Activated CD8-positive, alpha-beta memory T cell treated with anti-CD3 and anti-CD28 coated beads for 48 hours (primary cell): ENCODE results near the gene HES4.
A peak's percentile ranks its signal among the peaks of the same experiment; 100 is the strongest.
"Not testable (repeated sequence)": the region's sequence is repeated elsewhere in the genome, so short reads cannot be mapped to it uniquely, and the experiment has no call there.

Source experiments
- DNase-seq, 3 experiments: peaks; one replicate each; pipeline ENCODE4 v3.0.0-alpha.2; 2020; ENCODE audit warnings: low read depth in 2 of 3, low spot score in 2 of 3

HES4 gene

DNA sequence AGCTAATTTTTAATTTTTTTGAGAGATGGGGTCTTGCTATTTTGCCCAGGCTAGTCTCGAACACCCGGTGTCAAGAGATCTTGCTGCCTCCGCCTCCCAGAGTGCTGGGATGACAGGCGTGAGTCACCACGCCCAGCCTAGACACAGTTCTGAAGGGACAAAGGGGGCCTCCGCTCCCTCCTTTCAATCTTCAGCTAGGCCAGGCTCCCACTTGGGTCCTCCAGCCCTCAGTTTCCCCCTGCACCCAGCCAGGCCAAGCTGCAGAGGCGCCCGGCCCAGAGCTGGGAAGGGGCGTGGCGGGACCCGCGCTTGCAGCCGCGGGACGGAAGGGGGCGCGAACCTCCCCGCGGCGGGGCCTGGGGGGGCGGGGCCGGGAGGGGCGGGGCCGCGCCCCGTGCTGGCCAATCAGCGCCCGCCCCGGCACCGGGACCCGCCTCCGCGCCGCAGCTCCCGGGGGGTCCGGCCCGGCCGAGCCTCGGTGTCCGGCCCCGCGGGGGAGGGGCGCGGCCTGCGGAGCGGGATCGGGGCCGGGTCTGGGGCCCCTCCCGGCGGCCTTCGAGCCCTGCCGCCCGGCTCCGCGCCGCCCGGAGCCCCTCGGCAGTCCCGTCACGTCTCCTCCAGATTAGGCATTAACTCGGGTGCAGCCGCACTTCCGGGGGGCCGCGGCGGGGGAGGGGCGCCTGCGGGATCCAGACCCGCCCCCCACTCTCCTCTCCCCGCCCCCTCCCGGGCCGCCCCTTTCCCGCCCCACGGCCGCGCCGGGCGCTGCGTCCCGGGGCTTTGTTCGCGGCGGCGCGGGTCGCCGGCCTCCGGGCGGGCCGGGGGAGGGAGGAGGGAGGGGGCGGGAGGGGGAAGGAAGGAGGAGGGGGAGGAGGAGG is 19.5 kb upstream of the HES4 start:
- DNase-seq = peak; percentile 58 to 68 (median 64)

DNA sequence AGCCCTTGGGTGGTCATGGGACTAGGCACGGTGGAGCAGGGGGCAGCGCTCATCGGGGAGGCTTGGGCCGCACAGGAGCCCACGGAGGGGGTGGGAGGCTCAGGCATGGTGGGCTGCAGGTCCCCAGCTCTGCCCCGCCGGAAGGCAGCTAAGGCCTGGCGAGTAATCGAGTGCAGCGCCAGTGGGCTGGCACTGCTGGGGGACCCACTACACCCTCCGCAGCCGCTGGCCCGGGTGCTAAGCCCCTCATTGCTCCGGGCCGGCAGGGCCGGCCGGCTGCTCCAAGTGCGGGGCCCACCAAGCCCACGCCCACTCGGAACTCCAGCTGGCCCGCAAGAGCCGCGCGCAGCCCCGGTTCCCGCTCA is 18.4 kb upstream of the HES4 start:
- not testable (repeated sequence) for DNase-seq

DNA sequence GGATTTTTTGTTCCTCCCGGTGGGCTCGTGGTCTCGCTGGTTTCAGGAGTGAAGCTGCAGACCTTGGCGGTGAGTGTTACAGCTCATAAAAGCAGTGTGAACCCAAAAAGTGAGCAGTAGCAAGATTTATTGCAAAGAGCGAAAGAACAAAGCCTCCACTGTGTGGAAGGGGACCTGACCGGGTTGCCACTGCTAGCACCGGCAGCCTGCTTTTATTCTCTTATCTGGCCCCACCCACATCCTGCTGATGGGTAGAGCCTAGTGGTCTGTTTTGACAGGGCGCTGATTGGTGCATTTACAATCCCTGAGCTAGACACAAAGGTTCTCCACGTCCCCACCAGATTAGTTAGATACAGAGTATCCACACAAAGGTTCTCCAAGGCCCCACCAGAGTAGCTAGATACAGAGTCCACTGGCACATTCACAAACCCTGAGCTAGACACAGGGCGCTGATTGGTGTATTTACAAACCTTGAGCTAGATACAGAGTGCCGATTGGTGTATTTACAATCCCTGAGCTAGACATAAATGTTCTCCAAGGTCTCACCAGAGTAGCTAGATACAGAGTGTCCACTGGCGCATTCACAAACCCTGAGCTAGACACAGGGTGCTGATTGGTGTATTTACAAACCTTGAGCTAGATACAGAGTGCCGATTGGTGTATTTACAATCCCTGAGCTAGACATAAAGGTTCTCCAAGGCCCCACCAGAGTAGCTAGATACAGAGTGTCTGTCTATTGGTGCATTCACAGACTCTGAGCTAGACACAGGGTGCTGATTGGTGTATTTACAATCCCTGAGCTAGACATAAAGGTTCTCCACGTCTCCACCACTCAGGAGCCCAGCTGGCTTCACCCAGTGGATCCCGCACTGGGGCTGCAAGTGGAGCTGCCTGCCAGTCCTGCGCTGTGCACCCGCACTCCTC is 17.8 kb upstream of the HES4 start:
- DNase-seq = not testable (repeated sequence)

DNA sequence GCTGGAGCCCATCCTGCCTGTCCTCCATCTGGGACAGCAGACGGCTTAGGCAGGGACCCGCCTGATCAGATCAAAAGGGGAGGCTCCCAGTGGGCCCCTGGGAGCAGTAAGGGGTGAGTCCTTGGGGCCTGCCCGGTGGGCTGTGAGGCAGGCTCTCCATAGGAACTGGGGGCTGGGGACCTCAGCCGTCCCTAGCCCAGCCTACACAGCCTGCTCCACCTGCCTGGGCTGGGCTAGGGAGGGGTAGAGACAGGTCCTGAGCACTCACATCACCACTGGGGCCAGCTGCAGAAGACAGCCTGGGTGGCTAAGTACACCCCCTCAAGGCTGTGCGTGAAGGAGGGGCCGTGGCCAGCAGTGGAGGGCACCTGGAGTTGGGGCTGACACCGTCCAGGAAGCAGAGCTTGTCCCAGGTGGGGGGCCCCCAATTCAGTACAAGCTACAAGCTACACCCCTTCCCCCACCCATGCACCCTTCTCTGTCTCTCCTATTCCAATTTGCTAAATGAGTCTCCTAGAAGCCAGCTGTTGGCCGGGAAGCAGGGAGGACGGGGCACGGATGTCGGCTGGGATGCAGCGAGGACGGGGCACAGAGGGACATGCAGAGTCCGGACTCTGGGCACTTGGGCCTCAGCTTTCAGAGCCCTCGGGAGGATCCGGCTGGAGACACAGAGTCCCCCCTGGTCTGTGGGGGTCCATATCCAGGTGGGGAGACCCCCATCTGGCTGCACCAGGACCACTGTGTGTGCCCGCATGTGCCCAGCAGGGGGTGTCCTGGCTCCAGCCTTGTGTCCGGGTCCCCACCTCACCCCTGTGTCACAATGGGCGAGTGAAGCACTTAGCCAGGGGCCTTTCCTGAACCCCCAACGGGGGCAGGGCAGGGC is 15.1 kb upstream of the HES4 start:
- no peak for DNase-seq

DNA sequence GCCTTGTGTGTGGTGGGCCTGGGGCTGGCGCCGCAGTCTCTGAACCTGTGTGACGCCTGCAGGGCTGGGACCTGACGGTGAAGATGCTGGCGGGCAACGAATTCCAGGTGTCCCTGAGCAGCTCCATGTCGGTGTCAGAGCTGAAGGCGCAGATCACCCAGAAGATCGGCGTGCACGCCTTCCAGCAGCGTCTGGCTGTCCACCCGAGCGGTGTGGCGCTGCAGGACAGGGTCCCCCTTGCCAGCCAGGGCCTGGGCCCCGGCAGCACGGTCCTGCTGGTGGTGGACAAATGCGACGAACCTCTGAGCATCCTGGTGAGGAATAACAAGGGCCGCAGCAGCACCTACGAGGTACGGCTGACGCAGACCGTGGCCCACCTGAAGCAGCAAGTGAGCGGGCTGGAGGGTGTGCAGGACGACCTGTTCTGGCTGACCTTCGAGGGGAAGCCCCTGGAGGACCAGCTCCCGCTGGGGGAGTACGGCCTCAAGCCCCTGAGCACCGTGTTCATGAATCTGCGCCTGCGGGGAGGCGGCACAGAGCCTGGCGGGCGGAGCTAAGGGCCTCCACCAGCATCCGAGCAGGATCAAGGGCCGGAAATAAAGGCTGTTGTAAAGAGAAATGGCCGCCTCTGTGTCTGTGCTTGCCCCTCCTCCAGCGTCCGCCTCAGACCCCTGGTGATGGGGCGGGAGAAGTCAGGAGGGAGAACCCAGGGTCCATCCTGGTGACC is 14.2 kb upstream of the HES4 start:
- no peak for DNase-seq

DNA sequence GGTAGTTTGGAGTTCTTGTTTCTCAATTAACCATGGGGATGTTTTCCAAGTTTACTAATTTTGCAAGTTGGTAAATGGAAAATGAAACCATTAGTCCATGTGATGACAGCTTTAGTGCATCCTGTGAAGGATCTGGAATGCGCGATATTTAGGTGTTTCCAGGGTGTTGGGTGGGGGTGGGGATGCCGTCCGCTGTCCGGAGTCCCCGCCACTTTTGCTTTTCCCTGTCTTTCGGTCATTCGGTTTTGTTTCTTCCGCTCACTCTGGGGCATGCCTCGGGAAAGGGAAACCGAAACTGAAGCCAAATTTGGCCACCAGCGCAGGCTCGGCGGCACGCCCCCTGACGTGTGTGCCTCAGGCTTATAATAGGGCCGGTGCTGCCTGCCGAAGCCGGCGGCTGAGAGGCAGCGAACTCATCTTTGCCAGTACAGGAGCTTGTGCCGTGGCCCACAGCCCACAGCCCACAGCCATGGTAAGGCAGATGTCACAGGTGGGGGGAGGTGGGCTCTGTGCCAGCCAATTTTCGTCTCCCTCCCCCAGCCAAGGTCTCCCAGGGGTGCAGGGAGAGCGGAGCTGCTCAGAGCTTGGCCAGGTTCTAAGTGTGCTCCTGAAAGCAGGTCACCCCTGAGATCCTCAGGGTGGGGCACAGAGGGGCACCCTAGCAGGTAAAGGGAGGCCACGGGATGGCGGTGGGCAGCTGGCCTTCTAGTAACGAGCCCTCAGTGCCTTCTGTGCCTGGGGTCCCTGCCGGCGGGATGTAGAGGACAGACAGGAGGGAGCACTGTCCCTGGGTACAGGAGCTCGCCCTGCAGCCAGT is 13.4 kb upstream of the HES4 start, which contains the start of gene ISG15:
Gene ISG15 (plus strand): TSS at position 393 of the 817 bp plus-strand sequence. CDS start 77 bp downstream, at position 470.
- DNase-seq = peak; percentile 63 to 72 (median 66)

DNA sequence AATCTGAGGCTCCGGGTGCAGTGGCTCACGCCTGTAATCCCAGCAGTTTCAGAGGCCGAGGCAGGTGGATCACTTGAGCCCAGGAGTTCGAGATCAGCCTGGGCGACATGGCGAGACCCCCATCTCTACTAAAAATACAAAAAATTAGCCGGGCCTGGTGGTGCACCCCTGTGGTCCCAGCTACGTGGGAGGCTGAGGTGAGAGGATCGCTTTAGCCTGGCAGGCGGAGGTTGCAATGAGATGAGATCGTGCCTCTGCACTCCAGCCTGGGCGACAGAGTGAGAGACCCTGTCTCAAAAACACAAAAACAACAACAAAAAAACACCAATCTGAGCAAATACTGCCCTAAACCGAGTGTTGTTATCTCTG is 12.8 kb upstream of the HES4 start:
- not testable (repeated sequence) for DNase-seq

DNA sequence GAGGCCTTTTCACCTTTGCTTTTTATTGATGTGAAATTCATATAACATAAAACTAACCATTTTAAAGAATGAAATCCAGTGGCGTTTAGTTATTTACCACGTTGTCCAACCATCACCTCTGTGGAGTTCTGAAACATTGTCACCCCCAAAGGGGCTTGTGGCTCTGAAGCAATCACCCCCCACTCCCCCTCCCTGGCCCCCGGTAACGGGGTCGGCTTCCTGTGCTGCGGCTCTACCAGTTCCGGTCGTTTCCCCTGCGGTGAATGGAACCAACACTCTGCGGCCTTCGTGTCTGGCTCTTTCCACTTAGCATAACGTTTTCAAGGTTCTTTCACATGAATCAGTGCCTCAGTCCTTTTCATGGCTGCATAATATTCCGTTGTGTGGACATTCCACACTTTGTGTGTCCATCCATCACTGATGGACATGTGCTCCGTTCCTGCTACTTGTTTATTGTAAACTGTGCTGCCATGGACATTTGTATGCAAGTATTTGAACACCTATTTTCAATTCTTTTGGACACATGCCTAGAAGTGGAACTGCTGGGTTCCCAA is 11.6 kb upstream of the HES4 start:
- no peak for DNase-seq

DNA sequence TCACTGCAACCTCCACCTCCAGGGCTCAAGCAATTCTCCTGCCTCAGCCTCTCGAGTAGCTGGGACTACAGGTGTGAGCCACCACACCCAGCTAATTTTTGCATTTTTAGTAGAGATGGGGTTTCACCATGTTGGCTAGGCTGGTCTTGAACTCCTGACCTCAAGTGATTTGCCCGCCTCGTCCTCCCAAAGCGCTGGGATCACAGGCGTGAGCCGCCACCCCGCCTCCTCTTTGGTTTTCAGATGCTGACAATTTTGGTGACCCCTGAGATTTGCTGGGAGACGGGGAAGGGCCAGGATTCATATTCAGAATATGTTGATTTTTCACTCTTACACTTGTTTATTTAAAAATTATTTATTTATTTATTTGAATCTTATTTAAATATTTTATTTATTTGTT is 10.2 kb upstream of the HES4 start:
- DNase-seq = not testable (repeated sequence)

DNA sequence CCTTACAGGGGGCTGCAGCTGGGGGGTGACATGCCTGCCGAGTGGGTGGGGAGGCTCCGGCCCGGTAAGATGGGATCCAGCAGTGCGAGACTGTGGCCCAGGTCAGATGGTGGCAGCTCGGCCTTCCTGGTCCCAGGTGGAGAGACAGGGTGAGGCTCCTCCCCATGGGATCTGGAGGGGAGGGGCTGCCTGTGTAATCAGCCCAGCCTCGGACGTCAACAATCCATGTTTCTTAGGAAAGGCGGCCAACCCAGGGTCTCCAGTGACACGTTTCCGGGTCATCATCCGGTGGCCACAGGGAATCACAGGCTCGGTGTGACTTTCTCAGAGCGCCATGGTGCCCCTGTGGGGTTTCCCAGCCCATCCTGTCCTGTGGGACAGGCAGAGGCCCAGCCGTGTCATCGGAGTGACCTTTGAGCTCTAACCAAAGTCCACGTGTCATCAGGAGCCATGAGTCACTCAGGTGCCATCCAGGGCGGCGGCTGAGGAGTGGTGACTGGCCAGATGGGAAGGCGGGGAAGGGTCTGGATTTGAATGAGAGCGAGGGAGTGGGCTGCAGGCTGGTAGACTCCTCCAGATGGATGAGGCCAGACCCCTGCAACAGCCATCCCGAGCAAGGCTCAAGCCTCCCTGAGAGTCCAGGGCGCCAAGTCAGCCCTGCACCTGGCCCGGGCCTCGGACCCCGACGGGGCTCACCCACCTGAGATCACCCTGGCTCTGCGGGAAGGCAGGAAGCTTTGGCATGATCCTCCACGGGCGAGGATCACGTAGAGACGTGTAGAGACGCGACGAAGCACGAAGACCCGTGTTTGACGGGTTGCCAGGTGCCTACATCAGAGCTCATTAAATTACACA is 6.6 kb upstream of the HES4 start:
- DNase-seq = no peak

DNA sequence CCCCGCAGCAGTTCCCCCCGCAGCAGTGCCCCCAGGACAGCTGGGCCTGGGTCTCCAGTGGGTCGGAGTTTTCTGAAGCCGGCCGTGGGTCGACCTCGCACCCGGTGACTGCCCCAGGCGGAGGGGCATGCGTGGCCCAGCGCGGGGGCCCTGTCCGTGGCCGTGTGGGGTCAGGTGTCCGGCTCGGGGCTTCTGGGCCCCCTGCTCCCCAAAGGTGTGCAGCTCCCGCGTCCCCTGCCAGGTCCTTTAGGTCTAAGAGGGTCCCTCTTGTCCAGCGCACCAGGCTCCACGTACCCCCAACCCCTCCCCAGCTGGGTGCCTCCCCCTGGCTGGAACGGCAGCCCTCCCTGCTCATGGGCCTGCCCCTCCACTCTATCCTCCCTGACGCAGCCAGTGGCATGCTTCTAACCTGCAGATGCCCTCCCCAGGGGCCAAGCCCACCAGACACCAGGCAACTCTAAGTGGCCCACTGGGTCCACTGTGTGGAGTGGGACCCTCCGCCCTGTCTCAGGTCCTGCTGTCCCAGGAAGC is 5.9 kb upstream of the HES4 start:
- DNase-seq = no peak

DNA sequence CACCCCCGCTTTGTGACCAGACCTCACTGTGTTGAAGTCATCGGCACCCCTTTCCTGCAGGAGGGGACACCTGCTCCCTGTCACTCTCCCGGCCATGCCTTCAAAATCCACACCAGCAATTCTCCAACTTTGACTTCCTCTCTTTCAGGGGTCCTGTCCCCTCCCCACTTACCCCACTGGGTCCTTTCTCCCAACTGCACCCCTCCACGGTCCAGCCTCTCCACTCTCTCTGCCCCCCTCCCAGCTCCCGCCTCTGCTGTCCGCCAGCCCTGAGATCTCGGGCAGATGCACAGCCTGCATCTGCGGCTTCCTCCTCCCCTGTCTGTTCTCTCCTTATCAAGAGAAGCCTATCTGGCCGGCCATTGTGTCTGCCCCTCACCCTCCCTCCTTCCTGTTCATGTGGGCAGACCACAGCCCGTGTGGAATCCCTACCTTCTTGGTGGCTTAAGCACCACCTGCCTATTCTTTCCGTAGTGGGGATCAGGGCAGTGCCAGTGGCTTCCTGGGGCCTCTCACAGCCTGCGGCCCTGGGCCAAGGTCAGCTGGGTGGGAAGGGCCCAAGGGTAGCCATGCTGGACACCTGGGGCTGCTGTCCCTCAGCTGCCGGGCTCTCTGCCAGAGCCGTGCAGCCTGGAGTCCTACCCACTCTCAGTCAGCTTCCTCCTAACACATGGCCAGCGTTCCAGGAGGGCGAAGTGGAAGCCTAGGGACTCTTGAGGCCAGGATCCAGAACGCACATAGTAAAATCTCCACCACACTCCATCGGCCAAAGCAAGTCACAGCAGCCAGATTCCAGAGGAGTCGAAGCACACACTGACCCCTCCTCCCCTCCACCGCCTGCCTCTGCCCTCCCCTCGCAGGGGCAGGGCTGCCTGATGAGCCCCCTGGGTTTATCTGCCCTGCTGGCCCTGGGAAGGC is 5.1 kb upstream of the HES4 start:
- no peak for DNase-seq

DNA sequence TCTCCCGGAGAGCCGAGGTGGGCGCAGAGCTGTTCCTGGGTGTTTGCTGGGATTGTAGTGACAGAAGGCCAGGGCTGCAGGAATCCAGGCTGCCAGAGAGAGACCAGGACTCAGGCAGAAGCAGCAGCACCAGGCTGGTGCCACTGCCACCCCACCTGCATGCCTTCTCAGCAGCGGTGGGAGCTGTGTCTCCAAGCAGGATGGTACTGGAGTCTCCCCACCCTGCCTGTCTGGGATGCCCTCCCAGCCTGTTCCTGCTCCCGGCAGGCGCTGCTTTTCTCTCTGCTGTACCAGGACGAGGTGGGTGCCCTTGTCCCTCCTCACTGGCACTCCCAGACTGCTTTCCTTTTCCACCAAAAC is 4.5 kb upstream of the HES4 start:
- no peak for DNase-seq

DNA sequence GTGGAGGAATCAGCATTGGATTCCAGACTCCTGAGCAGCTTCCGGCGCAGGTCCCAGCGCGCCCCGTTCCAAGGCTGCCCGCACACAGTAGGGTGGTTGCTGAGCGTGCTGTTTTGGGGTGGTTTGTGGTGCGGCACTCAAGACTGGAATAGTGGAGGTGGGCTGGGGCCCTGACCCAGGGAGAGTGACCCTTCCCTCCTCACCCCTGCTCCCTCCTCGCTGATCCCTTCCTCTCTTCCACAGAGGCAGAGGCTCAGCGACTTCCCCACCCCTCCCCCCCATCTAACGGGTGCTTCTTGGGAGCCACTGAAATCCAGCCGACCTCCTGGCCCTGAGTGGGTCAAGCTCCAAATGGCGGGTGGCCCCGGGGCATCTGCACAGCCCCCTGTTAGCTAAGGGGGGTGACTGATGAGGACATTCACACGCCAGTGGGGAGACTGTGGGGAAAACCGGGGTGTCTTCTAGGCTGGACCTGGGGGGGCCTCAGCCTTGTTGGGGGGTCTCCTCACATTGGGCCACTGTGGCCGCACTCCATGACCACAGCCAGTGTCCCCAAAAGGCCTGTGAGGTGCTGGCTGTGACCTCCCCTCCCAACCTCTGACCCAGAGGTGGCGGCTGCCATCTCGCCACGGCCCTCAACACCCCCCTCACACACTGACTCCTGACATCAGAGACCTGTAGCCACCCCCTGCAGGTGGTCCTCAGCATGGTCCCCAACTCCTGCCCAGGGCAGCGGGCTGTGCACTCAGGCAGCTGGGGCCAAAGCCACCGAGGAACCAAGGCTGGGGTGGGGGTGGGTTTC is 3.9 kb upstream of the HES4 start:
- DNase-seq = no peak

DNA sequence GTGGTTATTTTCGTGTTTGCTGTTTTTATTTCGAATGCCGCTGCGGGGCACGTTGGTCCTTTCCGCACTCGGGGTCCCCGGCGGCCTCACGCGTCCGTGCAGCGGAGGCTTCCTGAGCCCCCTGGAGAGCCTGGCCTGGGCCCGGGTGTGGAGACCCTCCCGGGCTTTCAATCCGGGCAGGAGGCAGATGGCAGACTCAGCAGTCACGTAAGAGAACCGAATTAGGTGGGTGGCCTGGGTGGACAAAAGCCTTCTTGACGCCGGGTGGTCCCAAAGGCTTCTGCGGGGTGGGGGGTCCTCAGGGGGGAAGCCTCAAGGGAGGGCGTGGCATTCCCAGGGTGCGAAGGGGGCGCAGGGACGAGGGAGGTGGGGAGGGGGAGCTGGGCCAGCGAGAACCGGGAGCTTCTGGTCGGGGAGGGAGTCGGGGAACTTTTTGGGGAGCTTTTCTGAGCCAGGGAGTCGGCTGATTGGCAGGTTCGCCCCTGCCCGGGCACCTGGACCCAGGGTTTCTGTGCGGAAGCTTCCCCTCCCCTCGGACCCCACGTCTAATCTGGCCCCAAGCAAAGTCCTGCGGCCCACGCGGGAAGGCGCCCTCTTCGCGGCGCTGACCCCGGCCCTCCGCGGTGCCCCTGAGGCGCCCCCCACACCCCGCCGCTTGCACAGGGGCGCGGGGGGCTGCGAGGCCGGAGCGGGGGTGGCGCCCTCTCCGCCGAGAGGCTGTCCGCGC is 1.3 kb upstream of the HES4 start:
- DNase-seq = no peak
